OCI-LY7 (cell line): ENCODE results near the gene SLC15A5.

Experiments used
- EZH2phosphoT487 ChIP-seq: fragments of 200-600 bp; sonication (generic); IDR thresholded peaks from 2 replicates; pipeline ENCODE4 v1.6.1; 2018; ENCODE audit warnings: low read depth, borderline replicate concordance, mild to moderate bottlenecking, mixed run types, antibody characterized with exemption, low read length, moderate library complexity, mixed read lengths
- TF ChIP-seq, protein P1 (sequence below): fragments of 200-600 bp; sonication (generic); conservative IDR thresholded peaks from 2 replicates; pipeline ENCODE4 v1.5.1; 2014; ENCODE audit warnings: mild to moderate bottlenecking, antibody characterized with exemption, low read length, moderate library complexity, mixed read lengths

DNA sequence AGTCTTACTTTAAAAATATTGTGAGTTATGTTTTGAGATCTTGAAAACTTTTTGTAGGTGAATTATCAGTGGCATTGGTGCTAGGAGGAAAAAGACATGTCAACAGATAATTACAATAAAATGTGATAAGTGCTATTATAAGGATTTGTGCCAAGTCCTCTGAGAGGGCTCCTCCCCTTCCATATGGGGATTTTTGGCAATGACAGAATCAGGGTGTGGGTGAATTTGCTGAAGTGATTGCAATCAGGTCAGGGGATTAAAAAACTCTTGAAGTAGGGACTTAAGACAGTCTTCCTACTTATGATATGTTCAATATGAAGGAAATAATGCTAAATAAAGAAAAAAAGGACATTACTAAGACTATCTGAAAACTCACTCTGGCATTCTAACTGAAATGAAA, 122.5 kb downstream of the SLC15A5 start:
- TF ChIP-seq, protein P1, sequence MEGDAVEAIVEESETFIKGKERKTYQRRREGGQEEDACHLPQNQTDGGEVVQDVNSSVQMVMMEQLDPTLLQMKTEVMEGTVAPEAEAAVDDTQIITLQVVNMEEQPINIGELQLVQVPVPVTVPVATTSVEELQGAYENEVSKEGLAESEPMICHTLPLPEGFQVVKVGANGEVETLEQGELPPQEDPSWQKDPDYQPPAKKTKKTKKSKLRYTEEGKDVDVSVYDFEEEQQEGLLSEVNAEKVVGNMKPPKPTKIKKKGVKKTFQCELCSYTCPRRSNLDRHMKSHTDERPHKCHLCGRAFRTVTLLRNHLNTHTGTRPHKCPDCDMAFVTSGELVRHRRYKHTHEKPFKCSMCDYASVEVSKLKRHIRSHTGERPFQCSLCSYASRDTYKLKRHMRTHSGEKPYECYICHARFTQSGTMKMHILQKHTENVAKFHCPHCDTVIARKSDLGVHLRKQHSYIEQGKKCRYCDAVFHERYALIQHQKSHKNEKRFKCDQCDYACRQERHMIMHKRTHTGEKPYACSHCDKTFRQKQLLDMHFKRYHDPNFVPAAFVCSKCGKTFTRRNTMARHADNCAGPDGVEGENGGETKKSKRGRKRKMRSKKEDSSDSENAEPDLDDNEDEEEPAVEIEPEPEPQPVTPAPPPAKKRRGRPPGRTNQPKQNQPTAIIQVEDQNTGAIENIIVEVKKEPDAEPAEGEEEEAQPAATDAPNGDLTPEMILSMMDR, result no peak
- TF ChIP-seq EZH2phosphoT487, result no peak
